ENCODE data around the gene FHIT.

Gene FHIT

GRCh38 chr3:60417576-60417975 lies 833.7 kb downstream of the FHIT start:
- TF ChIP-seq GATA3 (IDR thresholded peaks at IDR 0.05; ENCODE audit: low read depth, low read length) (no peak), GATA2 (IDR thresholded peaks at IDR 0.05; ENCODE audit: low read depth, low read length) (no peak)

DNA sequence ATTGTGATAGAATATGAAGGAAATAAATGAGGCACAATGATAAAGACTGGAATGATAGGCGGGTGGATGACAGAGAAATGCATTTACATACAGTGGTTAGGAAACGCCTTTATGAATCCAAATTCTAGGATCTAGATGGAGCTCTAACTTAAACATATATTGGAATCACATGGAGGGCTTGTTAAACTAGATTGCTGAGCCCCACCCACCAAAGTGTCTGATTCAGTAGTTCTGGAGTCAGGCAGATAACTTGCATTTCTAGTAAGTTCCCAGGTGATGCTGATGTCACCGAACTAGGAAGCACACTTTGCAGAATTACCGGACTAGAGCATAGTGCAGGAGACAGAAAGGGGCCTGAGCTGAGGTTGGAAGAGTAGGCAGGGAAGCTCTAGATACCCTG lies 837.2 kb downstream of the FHIT start:
- TF ChIP-seq GATA3 (IDR thresholded peaks at IDR 0.05; ENCODE audit: low read depth, low read length) (no peak), GATA2 (IDR thresholded peaks at IDR 0.05; ENCODE audit: low read depth, low read length) (no peak)

- no peak for TF ChIP-seq GATA2 (IDR thresholded peaks at IDR 0.05; ENCODE audit: low read depth, low read length)
- TF ChIP-seq GATA3 (IDR thresholded peaks at IDR 0.05; ENCODE audit: low read depth, low read length): no peak
Observed at GRCh38 chr3:60413551-60413950, 837.7 kb downstream of the FHIT start.

DNA sequence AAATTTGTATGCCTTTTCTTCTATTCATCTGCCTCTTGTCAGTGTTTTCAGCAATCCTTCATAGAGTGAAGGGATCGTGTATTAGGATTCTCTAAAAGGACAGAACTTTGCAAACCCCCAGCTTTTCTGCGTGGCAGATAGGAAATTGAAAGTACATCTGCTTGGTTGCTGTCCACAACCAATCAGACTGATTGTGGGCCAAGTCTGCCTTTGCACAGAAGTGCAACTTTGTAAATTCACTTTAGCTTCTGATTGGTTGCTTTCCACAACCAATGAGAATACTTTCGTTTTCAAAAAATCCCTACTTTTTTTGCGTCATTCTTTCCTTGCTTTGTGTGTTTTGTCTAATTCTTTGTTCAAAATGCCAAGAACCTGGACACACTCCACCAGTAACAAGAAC lies 847.4 kb downstream of the FHIT start:
- TF ChIP-seq GATA3 (IDR thresholded peaks at IDR 0.05; ENCODE audit: low read depth, low read length) (no peak), GATA2 (IDR thresholded peaks at IDR 0.05; ENCODE audit: low read depth, low read length) (no peak)

DNA sequence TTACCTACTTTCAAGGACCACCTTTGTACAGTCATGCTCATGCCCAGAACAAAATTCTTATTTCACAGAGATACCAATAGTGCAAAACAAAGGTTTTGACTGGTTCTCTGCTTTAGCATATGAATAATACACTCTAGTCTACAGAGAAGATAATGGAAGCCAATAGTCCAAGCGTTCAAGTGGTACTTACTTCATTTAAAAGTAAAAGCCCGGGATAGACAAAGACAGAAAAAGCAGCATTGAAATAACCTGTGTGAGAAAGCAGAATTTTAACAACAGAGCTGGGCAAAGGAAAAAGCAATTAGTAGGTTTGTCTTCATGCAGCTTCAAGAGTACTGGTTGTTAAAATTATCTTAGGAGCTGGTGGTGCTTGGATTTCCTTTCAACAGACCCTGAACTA lies 848.3 kb downstream of the FHIT start:
- TF ChIP-seq GATA2 (IDR thresholded peaks at IDR 0.05; ENCODE audit: low read depth, low read length) (no peak), GATA3 (IDR thresholded peaks at IDR 0.05; ENCODE audit: low read depth, low read length) (no peak)

GRCh38 chr3:60399861-60400845 lies 851.1 kb downstream of the FHIT start:
- TF ChIP-seq GATA3 (IDR thresholded peaks at IDR 0.05; ENCODE audit: low read depth, low read length) (no peak), GATA2 (IDR thresholded peaks at IDR 0.05; ENCODE audit: low read depth, low read length) (no peak)

DNA sequence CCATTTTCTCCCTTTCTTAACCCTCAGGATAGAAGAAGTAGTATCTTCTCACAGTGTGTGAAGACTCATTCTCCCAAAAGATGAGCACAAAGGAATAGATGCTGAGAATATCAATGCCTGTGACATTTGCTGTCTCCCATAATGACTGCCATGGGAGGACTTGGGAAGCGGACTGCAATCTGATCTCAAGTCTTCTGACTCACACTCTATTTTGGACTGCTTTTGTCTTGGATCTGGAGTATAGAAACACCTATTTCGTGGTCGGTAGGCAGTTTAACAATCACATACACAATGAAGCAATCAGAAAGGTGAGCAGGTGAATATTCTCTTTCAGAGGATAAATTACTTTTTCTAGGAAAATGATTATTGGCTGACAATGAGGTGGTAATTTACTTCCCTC lies 852.0 kb downstream of the FHIT start:
- TF ChIP-seq GATA3 (IDR thresholded peaks at IDR 0.05; ENCODE audit: low read depth, low read length) (no peak), GATA2 (IDR thresholded peaks at IDR 0.05; ENCODE audit: low read depth, low read length) (no peak)

GRCh38 chr3:60395173-60395762 lies 856.0 kb downstream of the FHIT start:
- TF ChIP-seq GATA3 (IDR thresholded peaks at IDR 0.05; ENCODE audit: low read depth, low read length): no peak
- no peak for TF ChIP-seq GATA2 (IDR thresholded peaks at IDR 0.05; ENCODE audit: low read depth, low read length)

GRCh38 chr3:60393946-60394345 lies 857.3 kb downstream of the FHIT start:
- TF ChIP-seq GATA3 (IDR thresholded peaks at IDR 0.05; ENCODE audit: low read depth, low read length): no peak
- TF ChIP-seq GATA2 (IDR thresholded peaks at IDR 0.05; ENCODE audit: low read depth, low read length): no peak

DNA sequence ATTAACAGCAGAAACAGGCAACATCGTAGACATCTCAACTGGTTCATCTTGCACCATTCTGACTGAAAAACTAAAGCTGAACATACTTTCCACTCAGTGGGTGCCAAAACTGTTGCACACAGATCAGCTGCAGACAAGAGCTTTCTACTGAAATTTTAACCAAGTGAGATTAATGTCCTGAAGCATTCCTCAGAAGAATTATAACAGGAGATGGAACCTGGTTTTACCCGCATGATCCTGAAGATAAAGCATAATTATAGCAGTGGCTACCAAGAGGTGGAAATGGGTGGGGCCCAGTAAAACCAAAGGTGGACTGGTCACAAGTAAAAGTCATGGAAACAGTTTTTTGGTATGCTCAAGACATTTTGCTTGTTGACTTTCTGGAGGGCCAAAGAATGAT lies 858.8 kb downstream of the FHIT start:
- TF ChIP-seq GATA3 (IDR thresholded peaks at IDR 0.05; ENCODE audit: low read depth, low read length) (no peak), GATA2 (IDR thresholded peaks at IDR 0.05; ENCODE audit: low read depth, low read length) (no peak)

- TF ChIP-seq GATA2 (IDR thresholded peaks at IDR 0.05; ENCODE audit: low read depth, low read length) (no peak), GATA3 (IDR thresholded peaks at IDR 0.05; ENCODE audit: low read depth, low read length) (no peak)
Observed at GRCh38 chr3:60391292-60391691, 860.0 kb downstream of the FHIT start.

- TF ChIP-seq GATA3 (IDR thresholded peaks at IDR 0.05; ENCODE audit: low read depth, low read length) (no peak), GATA2 (IDR thresholded peaks at IDR 0.05; ENCODE audit: low read depth, low read length) (no peak)
Observed at GRCh38 chr3:60388731-60389130, 862.5 kb downstream of the FHIT start.

DNA sequence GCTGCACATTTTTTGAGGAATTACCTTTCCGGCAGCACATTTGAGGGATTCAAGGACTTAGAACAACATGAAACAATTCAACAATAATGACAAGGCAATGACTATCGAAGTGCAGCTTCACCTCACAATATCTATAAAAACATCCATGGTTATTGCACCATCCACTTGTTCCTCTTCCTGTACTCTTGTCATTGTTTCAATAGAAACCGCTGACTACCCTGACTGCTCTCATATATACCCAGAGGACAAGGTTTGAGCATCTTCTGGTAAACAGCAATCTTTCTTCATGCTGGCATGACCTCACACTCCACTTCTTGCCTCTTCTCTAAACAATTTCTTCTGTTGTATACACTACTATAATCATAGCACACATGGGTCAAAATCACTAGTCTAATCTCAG lies 864.9 kb downstream of the FHIT start:
- TF ChIP-seq GATA2 (IDR thresholded peaks at IDR 0.05; ENCODE audit: low read depth, low read length): no peak
- TF ChIP-seq GATA3 (IDR thresholded peaks at IDR 0.05; ENCODE audit: low read depth, low read length): no peak

GRCh38 chr3:60384341-60384740 lies 866.9 kb downstream of the FHIT start:
- TF ChIP-seq GATA3 (IDR thresholded peaks at IDR 0.05; ENCODE audit: low read depth, low read length): no peak
- no peak for TF ChIP-seq GATA2 (IDR thresholded peaks at IDR 0.05; ENCODE audit: low read depth, low read length)

- TF ChIP-seq GATA2 (IDR thresholded peaks at IDR 0.05; ENCODE audit: low read depth, low read length) (no peak), GATA3 (IDR thresholded peaks at IDR 0.05; ENCODE audit: low read depth, low read length) (no peak)
Observed at GRCh38 chr3:60383345-60383744, 867.9 kb downstream of the FHIT start.

Measured in SH-SY5Y (cell line).